ENCODE data around the gene SSRP1. TPM values are rescaled to one million over a fixed set of nuclear protein-coding genes. Genes with fewer than 3 reads are reported as not detected.

The SSRP1 gene
- total and polyA plus RNA-seq, 2 of the 13 experiments (the other 11 are each of a cell fraction or from before 2014, with no cell fraction given) = 93.6 to 129 TPM

DNA sequence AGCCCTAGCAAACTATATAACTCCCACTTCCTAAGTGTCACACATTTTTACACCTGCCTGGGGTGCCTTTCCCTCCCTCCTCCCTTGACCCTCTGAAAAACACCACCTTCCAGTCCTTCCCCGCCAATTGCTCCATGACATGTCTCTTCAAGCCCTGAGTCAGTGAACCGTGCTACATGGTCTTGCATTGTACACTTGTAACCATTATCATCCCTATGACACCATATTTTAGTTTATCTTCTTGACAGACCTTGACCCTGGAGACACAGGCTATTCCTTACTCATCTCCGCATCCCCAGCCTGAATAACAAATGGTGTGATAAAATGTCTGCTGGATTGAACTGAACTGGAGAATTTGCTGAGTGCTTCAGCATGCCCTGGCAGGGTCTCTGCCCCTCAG, 47.8 kb downstream of the SSRP1 start:
- in situ Hi-C loops (cut with HindIII; ENCODE audit: extremely low pct_ligation_motif_present, low pct_unique_long_range_greater_than_20kb) (no loop called here), intact Hi-C loops (cut with micrococcal nuclease; ENCODE audit: unreplicated experiment) (no loop called here)
- ATAC-seq = no peak
- H4K20me1 ChIP-seq (ENCODE audit: insufficient read depth, low read length) = no peaks in the 10 kb centered on the region
- ChIA-PET POLR2A (no interaction called here), CTCF (ENCODE audit: low intra/inter-chr PET ratio, low total read pairs) (no interaction called here)
- H3K9me3 ChIP-seq (ENCODE audit: low read length) = no peaks in the 10 kb centered on the region
- WGBS (ENCODE audit: low lambda C conversion rate) = 32% methylated on average over 3 of the region's 3 CpGs
- H3K4me1 ChIP-seq (ENCODE audit: insufficient read depth, low read length) = peaks cover 44% of the 10 kb centered on the region
- no peak overlapping the region for H2AFZ ChIP-seq (ENCODE audit: low read length)
- H3K36me3 ChIP-seq (replicated peaks in 1 of 2; ENCODE audit: control insufficient read depth in 1 of 2, insufficient read depth in 2 of 2, low read length in 2 of 2) = no peaks in the 10 kb centered on the region
- no peak overlapping the region for H3K4me3 ChIP-seq (replicated peaks in 1 of 3; ENCODE audit: insufficient read depth in 1 of 3, low read depth in 2 of 3, low read length in 3 of 3)
- TF ChIP-seq ZNF317 (CRISPR knock-in tag; IDR thresholded peaks at IDR 0.05) = no peak
- H3K27me3 ChIP-seq (ENCODE audit: control insufficient read depth in 1 of 2, insufficient read depth in 2 of 2, low read length in 2 of 2) = peaks cover 0 to 14% of the 10 kb centered on the region in 2 experiments; a peak in 1 of 5 replicates
- H3K27ac ChIP-seq (ENCODE audit: extremely low read length, insufficient read depth, low read length) = no peak overlapping the region
- H3K79me2 ChIP-seq (ENCODE audit: insufficient read depth, low read length) = no peaks in the 10 kb centered on the region
- H3K4me2 ChIP-seq (ENCODE audit: low read depth, low read length) = no peak overlapping the region
- no peak overlapping the region for H3K9ac ChIP-seq (ENCODE audit: insufficient read depth, low read depth, low read length)
- FAIRE-seq = no peak
- no peak for DNase-seq (ENCODE audit: low spot score)
- no TSS peak for BruUV-seq (replicated peaks)

- H3K79me2 ChIP-seq (ENCODE audit: insufficient read depth, low read length) = no peaks in the 10 kb centered on the region
- DNase-seq (ENCODE audit: low spot score) (no peak), ATAC-seq (no peak; the same call in 2 of the 3 replicates), FAIRE-seq (no peak)
- no peak overlapping the region for H3K27ac ChIP-seq (ENCODE audit: extremely low read length, insufficient read depth, low read length)
- H3K4me2 ChIP-seq (ENCODE audit: low read depth, low read length) = no peak overlapping the region
- H3K36me3 ChIP-seq (replicated peaks in 1 of 2; ENCODE audit: control insufficient read depth in 1 of 2, insufficient read depth in 2 of 2, low read length in 2 of 2) = no peaks in the 10 kb centered on the region
- no peak overlapping the region for H2AFZ ChIP-seq (ENCODE audit: low read length)
- in situ Hi-C loops (cut with HindIII; ENCODE audit: extremely low pct_ligation_motif_present, low pct_unique_long_range_greater_than_20kb) (no loop called here), intact Hi-C loops (cut with micrococcal nuclease; ENCODE audit: unreplicated experiment) (no loop called here)
- no TSS peak for BruUV-seq (replicated peaks)
- H3K4me3 ChIP-seq (replicated peaks in 1 of 3; ENCODE audit: insufficient read depth in 1 of 3, low read depth in 2 of 3, low read length in 3 of 3) = no peak overlapping the region
- no peaks in the 10 kb centered on the region for H3K9me3 ChIP-seq (ENCODE audit: low read length)
- 47% methylated on average over 2 of the region's 2 CpGs for WGBS (ENCODE audit: low lambda C conversion rate)
- no peak for TF ChIP-seq ARNT2 (CRISPR knock-in tag; IDR thresholded peaks at IDR 0.05; ENCODE audit: low read depth)
- no peak for TF ChIP-seq ZNF546 (CRISPR knock-in tag; conservative IDR thresholded peaks at IDR 0.05)
- no peak for TF ChIP-seq ZNF333 (CRISPR knock-in tag; IDR thresholded peaks at IDR 0.05; ENCODE audit: borderline replicate concordance)
- TF ChIP-seq ZNF781 (CRISPR knock-in tag; IDR thresholded peaks at IDR 0.05; ENCODE audit: borderline replicate concordance, not compliant biosample characterization) = no peak
- TF ChIP-seq GFI1 (CRISPR knock-in tag; IDR thresholded peaks at IDR 0.05; ENCODE audit: borderline replicate concordance) = no peak
- TF ChIP-seq AGO2 (optimal IDR thresholded peaks at IDR 0.05; ENCODE audit: low read depth, low read length) = no peak
- TF ChIP-seq ZNF841 (CRISPR knock-in tag; IDR thresholded peaks at IDR 0.05; ENCODE audit: borderline replicate concordance) = no peak
- TF ChIP-seq RBM39 (IDR thresholded peaks at IDR 0.05; ENCODE audit: low read depth, low read length, poor library complexity, severe bottlenecking) = no peak
- TF ChIP-seq ZNF143 (CRISPR knock-in tag; IDR thresholded peaks at IDR 0.05) = no peak
- no peak for TF ChIP-seq ZNF567 (CRISPR knock-in tag; IDR thresholded peaks at IDR 0.05; ENCODE audit: borderline replicate concordance)
- no peak for TF ChIP-seq ETV5 (CRISPR knock-in tag; IDR thresholded peaks at IDR 0.05; ENCODE audit: borderline replicate concordance)
- no peak for TF ChIP-seq GRHL1 (CRISPR knock-in tag; conservative IDR thresholded peaks at IDR 0.05)
- TF ChIP-seq HOXA3 (CRISPR knock-in tag; IDR thresholded peaks at IDR 0.05) = no peak
- CTCF ChIA-PET (ENCODE audit: low intra/inter-chr PET ratio, low total read pairs) = no interaction called here
- peaks cover 4% of the 10 kb centered on the region for H3K4me1 ChIP-seq (ENCODE audit: insufficient read depth, low read length)
- peaks cover 0 to 17% of the 10 kb centered on the region in 2 experiments; a peak in 2 of 5 replicates for H3K27me3 ChIP-seq (ENCODE audit: control insufficient read depth in 1 of 2, insufficient read depth in 2 of 2, low read length in 2 of 2)
- POLR2A ChIA-PET = no interaction called here
- no peaks in the 10 kb centered on the region for H4K20me1 ChIP-seq (ENCODE audit: insufficient read depth, low read length)
- H3K9ac ChIP-seq (ENCODE audit: insufficient read depth, low read depth, low read length) = no peak overlapping the region
Measured at GRCh38 chr11:57283231-57283990, 52.3 kb downstream of the SSRP1 start.

Measured in HepG2 (cell line).